Fibroblast of lung (primary cell): ENCODE results near the gene WNK2. TPM values are rescaled to one million over a fixed set of nuclear protein-coding genes. Genes with fewer than 3 reads are reported as not detected.

Experiments
- DNase-seq, 2 donors: peaks; one replicate each; pipeline versions ENCODE4 v3.0.0 to v3.0.0-alpha.2; 2010; ENCODE audit warnings: low read depth in 2 of 2
- H2AFZ ChIP-seq: 2 replicates; pipeline ENCODE4 v1.5.1; 2012; ENCODE audit warnings: low read length, control low read depth, inconsistent platforms
- H3K27ac ChIP-seq: 2 replicates; pipeline ENCODE4 v1.5.1; 2011; ENCODE audit warnings: low read length, control low read depth; ENCODE audit not compliant: insufficient read depth
- H3K27me3 ChIP-seq: 2 replicates; pipeline ENCODE4 v1.5.1; 2011; ENCODE audit warnings: mild to moderate bottlenecking, low read length; ENCODE audit not compliant: control insufficient read depth, insufficient read depth
- H3K36me3 ChIP-seq: 2 replicates; pipeline ENCODE4 v1.5.1; 2011; ENCODE audit warnings: low read length; ENCODE audit not compliant: control insufficient read depth, insufficient read depth
- H3K4me1 ChIP-seq: 2 replicates; pipeline ENCODE4 v1.5.1; 2011; ENCODE audit warnings: low read length; ENCODE audit not compliant: control insufficient read depth, insufficient read depth; ENCODE audit errors: extremely low read depth
- H3K4me2 ChIP-seq: 2 replicates; pipeline ENCODE4 v1.5.1; 2011; ENCODE audit warnings: low read length, control low read depth; ENCODE audit not compliant: insufficient read depth; ENCODE audit errors: extremely low read depth
- H3K4me3 ChIP-seq, 4 experiments: fragments of 200-600 bp in 1 of 4; sonication (generic) in 1 of 4; replicated peaks in 1 of 4; 2 replicates each; pipeline ENCODE4 v1.5.1; 2011 to 2016; ENCODE audit warnings: low read length in 4 of 4, low read depth in 3 of 4, mild to moderate bottlenecking in 3 of 4, control low read depth in 2 of 4, inconsistent platforms in 1 of 4, mixed read lengths in 1 of 4; ENCODE audit not compliant: insufficient read depth in 1 of 4; ENCODE audit errors: control extremely low read depth in 1 of 4
- H3K79me2 ChIP-seq: 2 replicates; pipeline ENCODE4 v1.5.1; 2012; ENCODE audit warnings: mild to moderate bottlenecking, low read length, inconsistent platforms; ENCODE audit not compliant: control insufficient read depth, insufficient read depth
- H3K9ac ChIP-seq: 2 replicates; pipeline ENCODE4 v1.5.1; 2011; ENCODE audit warnings: mild to moderate bottlenecking, low read length, control low read depth; ENCODE audit not compliant: insufficient read depth
- H3K9me3 ChIP-seq: 2 replicates; pipeline ENCODE4 v1.5.1; 2012; ENCODE audit warnings: low read depth, low read length; ENCODE audit not compliant: control insufficient read depth, insufficient read depth
- H4K20me1 ChIP-seq: 2 replicates; pipeline ENCODE4 v1.5.1; 2011; ENCODE audit warnings: low read length; ENCODE audit not compliant: control insufficient read depth, insufficient read depth; ENCODE audit errors: extremely low read depth
- EZH2 ChIP-seq: IDR thresholded peaks from 2 replicates; pipeline ENCODE4 v1.5.1; 2012; ENCODE audit warnings: low read length, control low read depth, mild to moderate bottlenecking; ENCODE audit errors: missing control alignments
- polyA plus RNA-seq, 2 donors: library from polyadenylated mRNA; depleted of rRNA in 1 of 2; stranded (reverse) in 1 of 2; unstranded in 1 of 2; fragments of >200 nt; gene quantifications; 2 replicates each; pipeline ENCODE4 v1.2.1, GENCODE V29; 2011 to 2012; ENCODE audit warnings: missing spikeins in 1 of 2
- total RNA-seq: library from RNA; depleted of rRNA; stranded (reverse); fragments of >200 nt; gene quantifications from 2 replicates; pipeline ENCODE4 v1.2.1, GENCODE V29; 2014
- TF ChIP-seq, protein P1 (sequence below), 2 donors: IDR thresholded peaks in 1 of 2; conservative IDR thresholded peaks in 1 of 2; 1 replicate in 1 of 2; 2 replicates in 1 of 2; pipeline ENCODE4 v1.5.1; 2011 to 2012; ENCODE audit warnings: low read length in 2 of 2, control low read depth in 1 of 2, inconsistent platforms in 1 of 2, low read depth in 1 of 2, mild to moderate bottlenecking in 1 of 2

The WNK2 gene
- total and polyA plus RNA-seq, 2 donors (not counting 1 experiment from before 2014, with no cell fraction given), result not detected

DNA sequence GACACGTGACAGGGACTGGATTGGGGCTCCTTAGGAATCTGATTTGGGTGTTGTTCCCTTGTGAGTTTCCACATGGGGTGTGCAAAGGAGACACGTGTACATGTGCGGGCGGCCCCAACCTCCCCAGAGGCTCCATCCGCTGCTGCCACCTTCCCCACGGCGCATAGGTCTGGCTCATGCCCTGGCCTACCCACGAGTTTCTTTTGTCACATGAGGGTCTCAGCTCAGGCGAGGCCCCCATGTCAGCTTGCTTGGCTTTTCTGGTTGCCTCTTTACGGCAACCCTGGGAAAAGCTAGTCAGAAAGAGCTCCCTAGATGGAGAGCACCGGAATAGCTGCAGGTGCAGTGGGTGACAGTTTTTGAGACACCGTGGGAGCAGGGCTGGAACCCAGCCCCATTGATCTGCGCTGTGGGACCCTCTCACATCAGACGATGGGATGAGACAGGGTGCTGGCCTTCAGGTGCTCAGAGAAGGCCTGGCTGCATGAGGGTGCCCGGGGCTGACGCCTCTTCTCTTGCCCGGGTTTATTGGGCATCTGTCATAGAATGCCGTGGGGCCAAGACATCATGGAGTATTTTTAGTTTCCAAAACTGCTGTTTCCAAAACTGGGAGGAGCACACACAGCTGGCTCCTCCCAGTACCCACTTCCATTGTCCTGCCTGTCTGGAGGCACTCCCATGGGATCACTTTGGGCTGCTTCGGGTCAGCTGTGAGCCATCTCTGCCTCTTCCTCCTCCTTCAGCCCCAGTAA is 107.8 kb downstream of the WNK2 start:
- no peaks in the 10 kb centered on the region for H3K4me1 ChIP-seq
- no peaks in the 10 kb centered on the region for H3K9me3 ChIP-seq
- no peak overlapping the region for H3K9ac ChIP-seq
- no peaks in the 10 kb centered on the region for H3K27me3 ChIP-seq
- H4K20me1 ChIP-seq, result no peaks in the 10 kb centered on the region
- no peak overlapping the region for H3K27ac ChIP-seq
- DNase-seq, result no peak
- no peak overlapping the region for H3K4me2 ChIP-seq
- no peak overlapping the region for H3K4me3 ChIP-seq
- TF ChIP-seq, protein P1, sequence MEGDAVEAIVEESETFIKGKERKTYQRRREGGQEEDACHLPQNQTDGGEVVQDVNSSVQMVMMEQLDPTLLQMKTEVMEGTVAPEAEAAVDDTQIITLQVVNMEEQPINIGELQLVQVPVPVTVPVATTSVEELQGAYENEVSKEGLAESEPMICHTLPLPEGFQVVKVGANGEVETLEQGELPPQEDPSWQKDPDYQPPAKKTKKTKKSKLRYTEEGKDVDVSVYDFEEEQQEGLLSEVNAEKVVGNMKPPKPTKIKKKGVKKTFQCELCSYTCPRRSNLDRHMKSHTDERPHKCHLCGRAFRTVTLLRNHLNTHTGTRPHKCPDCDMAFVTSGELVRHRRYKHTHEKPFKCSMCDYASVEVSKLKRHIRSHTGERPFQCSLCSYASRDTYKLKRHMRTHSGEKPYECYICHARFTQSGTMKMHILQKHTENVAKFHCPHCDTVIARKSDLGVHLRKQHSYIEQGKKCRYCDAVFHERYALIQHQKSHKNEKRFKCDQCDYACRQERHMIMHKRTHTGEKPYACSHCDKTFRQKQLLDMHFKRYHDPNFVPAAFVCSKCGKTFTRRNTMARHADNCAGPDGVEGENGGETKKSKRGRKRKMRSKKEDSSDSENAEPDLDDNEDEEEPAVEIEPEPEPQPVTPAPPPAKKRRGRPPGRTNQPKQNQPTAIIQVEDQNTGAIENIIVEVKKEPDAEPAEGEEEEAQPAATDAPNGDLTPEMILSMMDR (conservative IDR thresholded peaks at IDR 0.05 in 1 of 2, IDR thresholded peaks at IDR 0.05 in 1 of 2; ENCODE audit: low read depth in 1 of 2, low read length in 2 of 2), result no peak
- TF ChIP-seq EZH2, result no peak
- H2AFZ ChIP-seq, result no peak overlapping the region
- H3K79me2 ChIP-seq, result no peaks in the 10 kb centered on the region
- no peaks in the 10 kb centered on the region for H3K36me3 ChIP-seq

DNA sequence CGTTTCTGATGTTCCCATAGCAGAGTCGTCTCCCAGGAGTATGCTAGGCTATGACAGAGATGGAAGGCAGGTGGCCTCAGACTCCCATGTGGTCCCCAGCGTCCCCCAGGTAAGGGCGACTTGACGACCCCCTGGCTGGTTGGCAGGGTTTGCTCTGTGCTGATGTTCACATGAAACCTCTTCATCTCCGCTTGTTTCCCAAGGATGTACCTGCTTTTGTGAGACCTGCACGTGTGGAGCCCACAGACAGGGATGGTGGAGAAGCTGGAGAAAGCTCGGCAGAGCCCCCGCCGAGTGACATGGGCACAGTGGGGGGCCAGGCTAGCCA is 108.3 kb downstream of the WNK2 start:
- no peaks in the 10 kb centered on the region for H4K20me1 ChIP-seq
- TF ChIP-seq EZH2, result no peak
- TF ChIP-seq, protein P1 (conservative IDR thresholded peaks at IDR 0.05 in 1 of 2, IDR thresholded peaks at IDR 0.05 in 1 of 2; ENCODE audit: low read depth in 1 of 2, low read length in 2 of 2), result no peak
- H3K36me3 ChIP-seq, result no peaks in the 10 kb centered on the region
- no peak overlapping the region for H3K4me3 ChIP-seq
- H3K9me3 ChIP-seq, result no peaks in the 10 kb centered on the region
- no peak for DNase-seq
- H3K27ac ChIP-seq, result no peak overlapping the region
- H3K9ac ChIP-seq, result no peak overlapping the region
- H3K79me2 ChIP-seq, result no peaks in the 10 kb centered on the region
- H2AFZ ChIP-seq, result no peak overlapping the region
- H3K27me3 ChIP-seq, result no peaks in the 10 kb centered on the region
- H3K4me1 ChIP-seq, result no peaks in the 10 kb centered on the region
- H3K4me2 ChIP-seq, result no peak overlapping the region

GRCh38 chr9:93292664-93293328 is 108.9 kb downstream of the WNK2 start:
- Histone ChIP-seq H4K20me1 (no peaks in the 10 kb centered on the region), H3K27me3 (no peaks in the 10 kb centered on the region), H3K79me2 (no peaks in the 10 kb centered on the region), H3K4me1 (no peaks in the 10 kb centered on the region), H3K27ac (no peak overlapping the region), H3K9ac (no peak overlapping the region), H3K4me3 (no peak overlapping the region), H3K4me2 (no peak overlapping the region), H2AFZ (no peak overlapping the region), H3K36me3 (no peaks in the 10 kb centered on the region), H3K9me3 (no peaks in the 10 kb centered on the region)
- no peak for TF ChIP-seq EZH2
- no peak for DNase-seq
